Stimulated activated CD4-positive, alpha-beta T cell treated with anti-CD3 and anti-CD28 coated beads, Interleukin-4, amount 100 ng/mL, for 48 hours (primary cell): ENCODE results near the gene GALNS.
"Not testable (repeated sequence)": the region's sequence is repeated elsewhere in the genome, so short reads cannot be mapped to it uniquely, and the experiment has no call there.

Source experiments
- DNase-seq, 2 donors: peaks; one replicate each; pipeline ENCODE4 v3.0.0-alpha.2; 2020; ENCODE audit warnings: low read depth in 2 of 2

GALNS gene

DNA sequence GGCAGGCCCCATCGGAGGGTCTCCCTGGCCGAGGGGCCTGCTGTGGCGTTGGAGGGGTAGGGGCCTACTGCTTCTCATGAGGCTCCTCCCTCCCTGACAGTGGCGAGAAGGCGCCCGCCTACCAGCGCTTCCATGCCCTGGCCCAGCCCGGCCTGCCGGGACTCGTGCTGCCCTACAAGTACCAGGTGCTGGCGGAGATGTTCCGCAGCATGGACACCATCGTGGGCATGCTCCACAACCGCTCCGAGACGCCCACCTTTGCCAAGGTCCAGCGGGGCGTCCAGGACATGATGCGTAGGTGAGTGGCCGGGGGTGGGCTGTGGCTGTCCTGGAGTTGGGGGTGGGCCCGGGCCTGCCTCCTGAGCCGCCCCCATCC, 51.4 kb downstream of the GALNS start:
- no peak for DNase-seq

DNA sequence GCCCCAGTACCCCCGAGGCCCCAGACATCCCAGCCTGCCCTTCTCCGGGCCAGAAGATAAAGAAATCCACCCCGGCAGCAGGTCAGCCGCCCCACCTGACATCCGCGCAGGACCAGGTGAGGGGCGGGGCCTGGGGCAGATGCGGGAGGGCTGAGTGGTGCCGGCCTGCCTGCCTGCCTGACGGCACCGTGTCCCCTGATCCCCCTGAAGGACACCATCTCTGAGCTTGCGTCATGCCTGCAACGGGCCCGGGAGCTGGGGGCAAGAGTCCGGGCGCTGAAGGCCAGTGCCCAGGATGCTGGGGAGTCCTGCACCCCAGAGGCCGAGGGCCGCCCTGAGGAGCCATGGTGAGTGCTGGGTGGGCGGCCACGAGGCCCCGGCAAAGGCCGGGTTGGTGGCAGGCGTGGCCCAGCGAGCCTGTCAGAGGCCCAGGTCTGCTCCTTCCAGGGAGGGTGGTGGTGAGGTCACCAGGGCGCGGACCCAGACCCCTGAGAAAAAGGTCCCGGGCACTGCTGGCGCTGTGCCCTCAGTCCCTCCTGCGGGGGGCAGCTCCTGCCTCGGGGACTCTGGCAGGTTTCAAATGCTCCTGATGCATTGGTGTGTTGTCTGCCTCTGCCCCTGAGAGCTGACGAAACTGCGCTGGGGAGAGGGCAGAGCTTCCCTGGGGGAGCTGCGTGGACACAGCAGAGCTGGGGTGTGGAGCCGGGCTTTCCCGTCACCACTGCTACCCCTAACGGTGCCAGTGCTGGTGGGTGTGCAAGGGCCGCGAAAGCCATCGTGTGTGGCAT, 52.0 kb downstream of the GALNS start:
- no peak for DNase-seq

DNA sequence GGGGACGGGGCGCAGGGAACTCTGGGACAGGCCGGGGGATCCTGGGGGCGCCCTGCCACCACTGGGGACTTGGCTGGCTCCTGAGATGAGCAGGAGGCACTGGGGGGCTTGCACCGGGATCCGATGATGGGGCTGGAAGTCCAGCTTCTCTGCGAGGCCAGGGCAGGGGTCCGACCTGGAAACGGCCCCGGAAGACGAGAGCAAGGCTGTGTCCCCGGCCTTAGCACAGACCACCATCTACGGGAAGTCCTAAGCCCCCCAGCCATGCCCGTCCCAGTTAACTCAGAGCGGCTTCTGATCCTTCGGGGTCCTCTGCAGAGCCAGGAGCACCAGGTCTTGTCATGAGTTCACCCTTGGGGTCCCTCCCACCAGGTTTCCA, 52.6 kb downstream of the GALNS start:
- no peak for DNase-seq

DNA sequence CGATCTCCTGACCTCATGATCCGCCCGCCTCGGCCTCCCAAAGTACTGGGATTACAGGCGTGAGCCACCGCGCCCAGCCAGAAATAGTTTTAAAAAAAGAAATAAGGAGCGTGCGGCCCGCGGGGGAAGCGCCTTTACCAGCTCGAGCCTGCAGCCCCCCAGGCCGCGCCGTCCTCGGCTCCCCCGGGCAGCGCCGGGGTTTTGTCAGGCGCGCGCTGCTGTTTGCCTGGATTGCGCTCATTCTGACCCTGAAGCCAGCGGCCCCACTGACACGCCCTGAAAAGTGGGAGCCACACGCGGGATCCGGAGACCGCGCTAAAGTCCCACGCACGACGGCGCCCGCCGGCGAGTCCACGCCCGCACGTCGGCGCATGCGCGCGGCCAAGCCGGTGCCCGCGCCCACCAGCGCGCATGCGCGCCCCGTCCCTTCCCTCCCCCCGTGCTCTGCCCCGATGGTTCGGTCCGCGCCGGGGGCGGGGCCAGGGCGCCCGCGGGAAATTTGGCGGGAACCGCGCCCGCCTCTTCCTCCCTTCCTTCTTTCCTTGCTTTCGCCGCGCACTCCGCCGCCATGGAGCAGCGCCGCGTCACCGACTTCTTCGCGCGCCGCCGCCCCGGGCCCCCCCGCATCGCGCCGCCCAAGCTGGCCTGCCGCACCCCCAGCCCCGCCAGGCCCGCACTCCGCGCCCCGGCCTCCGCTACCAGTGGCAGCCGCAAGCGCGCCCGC, 53.3 kb downstream of the GALNS start, which contains the start of gene CDT1:
CDT1 (plus strand) TSS at position 526 of the 724 bp plus-strand sequence; CDS start at position 569, 43 bp downstream.
- peak; percentile 79 for DNase-seq

DNA sequence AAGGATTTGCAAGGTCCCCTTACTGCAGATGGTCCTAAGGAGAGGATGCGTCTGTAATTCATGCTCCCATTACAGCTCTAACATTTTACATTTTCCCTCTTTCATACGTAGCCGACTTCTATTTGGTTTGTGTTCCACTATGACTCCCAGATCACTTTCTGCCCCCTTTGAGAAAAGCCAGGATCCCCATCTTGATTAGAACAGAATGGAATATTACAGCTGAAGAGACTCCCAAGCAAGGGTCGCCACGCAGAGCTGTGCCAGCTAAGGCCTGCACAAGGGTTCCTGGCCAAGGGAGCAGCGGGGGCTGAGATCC, 56.5 kb downstream of the GALNS start:
- DNase-seq: no peak

DNA sequence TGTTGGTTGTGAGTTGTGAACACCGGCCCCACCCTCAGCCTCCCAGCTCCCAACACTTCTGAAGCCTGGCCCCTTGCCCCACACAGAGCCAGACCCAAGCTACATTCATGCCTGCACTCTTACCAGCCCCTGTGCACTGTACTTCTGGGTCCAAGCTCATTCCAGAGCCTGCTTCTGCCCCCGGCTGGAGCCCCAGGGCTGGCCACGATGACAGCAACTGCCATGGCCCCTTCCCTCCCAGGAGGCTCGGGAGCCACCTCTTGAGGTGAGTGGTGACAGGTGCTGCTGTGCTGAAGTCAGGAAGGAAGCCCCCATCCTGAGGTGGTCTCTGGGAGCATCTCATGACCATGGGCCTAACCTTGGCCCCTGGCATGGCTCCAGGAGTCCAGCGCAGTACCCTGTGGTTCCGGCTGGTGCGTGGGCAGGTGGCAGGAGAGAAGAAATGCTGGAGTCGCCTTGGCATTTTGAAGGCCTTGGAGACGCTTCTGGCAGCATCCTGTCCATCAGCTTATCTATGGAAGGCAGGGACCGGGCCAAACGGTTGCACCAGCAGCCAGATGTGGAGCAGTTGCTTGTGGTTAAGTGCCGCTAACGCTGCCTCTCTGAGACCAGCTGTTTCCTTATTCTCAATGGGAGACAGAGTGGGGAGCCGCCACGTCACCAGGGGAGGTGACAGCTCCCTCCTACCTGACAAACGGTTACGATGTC, 57.0 kb downstream of the GALNS start:
- no peak for DNase-seq

DNA sequence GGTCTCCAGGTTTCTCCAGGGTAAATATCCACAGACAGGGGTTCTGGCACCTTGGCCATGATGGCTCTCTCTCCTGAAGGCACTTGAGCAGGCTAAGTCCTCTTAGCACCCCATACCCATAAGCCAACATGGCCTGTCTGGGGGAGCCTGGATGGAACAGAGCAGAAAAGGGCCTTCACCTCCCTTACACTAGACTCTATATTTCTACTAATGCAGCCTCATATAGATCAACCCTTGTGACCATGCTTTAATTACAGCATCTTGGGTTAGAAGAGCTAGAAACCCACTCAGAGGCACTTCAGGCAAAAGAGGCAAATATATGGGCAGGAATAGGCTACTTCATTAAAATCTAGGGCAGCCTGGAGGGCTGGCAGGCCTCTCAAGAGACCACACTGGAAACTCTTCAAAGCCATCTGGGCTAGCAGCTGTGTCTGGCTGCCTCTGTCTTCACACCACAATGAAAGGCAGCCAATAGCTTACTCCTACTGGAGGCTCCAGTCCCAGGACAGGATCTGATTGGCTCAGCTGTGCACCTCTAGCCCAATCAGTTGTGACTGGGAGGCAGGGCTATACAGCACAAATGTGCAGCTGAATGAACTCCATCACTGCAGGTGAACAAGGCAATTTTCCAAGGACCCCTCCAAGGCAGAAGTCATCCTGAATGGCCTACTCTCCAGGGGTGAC, 57.8 kb downstream of the GALNS start:
- no peak for DNase-seq

DNA sequence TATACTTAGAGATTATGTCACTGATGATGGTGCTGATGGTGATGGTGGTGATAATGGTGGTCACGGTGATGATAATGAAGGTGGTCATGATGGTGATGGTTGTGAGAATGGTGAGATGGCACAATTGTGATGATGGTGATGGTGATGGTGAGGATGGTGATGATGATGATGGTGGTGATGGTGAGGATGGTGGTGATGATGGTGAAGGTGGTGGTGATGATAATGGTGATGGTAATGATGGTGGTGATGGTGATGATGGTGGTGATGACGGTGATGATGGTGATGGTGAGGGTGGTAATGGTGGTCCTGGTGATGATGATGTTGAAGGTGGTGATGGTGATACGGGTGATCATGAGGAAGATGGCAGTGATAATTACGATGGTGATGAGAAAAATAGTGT, 58.7 kb downstream of the GALNS start:
- no peak for DNase-seq

DNA sequence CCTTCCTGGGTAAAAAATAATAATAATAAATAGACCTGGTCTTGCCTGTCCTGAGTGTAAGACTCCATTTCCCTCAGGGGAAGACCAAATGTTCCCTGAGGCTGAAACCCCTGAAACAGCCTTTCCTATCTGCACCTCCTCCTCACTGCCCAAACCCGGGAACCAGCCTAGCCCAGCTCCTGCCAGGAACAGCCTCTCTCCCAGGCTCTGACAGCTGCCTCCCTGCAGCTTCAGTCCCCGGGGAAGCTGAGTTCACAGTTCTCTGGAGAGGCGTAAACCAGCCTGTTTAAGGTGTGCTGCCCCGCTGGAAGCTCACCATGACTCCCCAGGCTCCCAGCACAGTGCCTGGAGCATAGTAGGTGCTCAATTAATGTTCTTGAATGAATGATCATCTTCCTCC, 60.5 kb downstream of the GALNS start:
- no peak for DNase-seq

DNA sequence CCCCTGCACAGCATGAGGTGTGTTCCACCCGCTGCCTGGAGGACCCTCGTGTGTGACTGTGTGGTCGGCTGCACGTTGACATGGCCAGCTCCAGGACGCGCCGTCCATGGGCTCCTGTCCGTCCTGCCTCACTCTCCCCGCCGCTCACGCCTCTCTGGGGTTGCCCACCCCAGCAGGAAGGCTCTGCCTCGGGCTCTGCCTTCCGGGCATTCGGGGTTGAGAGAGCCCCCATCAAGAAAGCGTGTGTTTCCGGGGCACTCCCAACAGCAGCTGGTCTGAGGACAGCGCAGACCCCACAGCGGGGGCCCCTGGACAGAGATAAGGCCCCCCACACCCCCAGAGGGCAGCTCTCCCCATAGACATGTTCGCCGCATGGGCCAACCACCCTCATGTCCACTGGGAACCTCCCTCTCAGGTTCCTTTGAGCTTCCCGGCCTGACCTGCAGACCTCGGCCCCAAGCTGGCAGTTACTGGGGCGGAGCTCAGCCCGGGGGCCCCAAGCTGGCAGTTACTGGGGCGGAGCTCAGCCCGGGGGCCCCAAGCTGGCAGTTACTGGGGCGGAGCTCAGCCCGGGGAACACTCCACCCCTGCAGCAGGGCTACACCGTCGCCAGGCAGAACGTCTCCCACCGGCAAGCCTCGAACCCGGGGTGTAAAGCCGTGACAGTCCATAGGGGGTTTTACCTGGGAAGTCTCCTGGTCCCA, 63.3 kb downstream of the GALNS start:
- DNase-seq: no peak

DNA sequence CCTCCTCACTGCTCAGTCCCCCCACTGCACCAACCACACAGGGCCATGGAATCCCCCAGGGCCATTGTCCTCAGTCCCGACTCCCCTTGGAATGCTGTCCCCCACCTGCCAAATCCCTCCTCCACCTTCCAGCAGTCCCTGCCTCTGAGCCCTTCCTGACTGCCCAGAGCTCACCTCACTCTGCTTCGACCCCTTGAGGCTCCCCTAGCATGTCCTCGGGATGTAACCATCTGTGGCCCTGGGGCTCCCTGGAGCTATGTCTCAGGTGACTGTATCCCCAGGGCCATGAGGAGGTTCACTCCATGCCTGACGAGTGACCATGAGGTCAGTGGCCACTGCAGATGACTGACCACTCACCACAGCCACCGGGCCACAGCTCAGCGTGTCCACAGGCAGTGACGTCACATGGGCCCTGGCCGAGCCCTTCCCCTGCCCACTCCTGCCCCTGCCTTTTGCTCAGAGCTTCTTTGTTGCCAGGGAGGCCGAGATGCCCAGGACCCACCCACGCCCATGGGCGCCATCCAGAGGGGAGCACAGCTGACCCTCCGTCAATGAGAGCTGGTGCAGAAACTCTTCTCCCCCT, 64.0 kb downstream of the GALNS start:
- no peak for DNase-seq

DNA sequence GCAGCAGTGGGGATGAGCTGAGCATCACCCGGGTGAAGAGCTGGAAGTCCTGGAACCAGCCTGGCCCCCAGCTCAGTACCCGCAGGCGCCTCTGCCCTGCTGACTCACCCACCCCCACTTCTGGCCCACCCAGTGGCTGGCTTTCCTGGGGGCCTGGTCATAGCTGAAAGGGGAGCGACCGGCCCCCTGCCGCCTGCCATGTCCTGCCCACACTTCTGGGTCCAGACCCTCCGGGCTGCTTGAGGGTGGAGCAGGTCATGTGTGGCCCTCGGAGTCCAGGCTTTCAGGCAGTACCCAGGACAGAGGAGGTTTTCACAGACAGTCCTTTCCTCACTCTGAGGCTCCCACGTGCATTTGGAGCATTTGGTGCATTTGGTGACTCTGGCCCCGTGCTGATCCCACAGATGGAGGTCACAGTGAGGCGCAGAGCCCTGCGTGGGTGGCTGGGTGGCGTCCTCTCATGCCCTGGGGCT, 64.6 kb downstream of the GALNS start:
- DNase-seq: no peak

DNA sequence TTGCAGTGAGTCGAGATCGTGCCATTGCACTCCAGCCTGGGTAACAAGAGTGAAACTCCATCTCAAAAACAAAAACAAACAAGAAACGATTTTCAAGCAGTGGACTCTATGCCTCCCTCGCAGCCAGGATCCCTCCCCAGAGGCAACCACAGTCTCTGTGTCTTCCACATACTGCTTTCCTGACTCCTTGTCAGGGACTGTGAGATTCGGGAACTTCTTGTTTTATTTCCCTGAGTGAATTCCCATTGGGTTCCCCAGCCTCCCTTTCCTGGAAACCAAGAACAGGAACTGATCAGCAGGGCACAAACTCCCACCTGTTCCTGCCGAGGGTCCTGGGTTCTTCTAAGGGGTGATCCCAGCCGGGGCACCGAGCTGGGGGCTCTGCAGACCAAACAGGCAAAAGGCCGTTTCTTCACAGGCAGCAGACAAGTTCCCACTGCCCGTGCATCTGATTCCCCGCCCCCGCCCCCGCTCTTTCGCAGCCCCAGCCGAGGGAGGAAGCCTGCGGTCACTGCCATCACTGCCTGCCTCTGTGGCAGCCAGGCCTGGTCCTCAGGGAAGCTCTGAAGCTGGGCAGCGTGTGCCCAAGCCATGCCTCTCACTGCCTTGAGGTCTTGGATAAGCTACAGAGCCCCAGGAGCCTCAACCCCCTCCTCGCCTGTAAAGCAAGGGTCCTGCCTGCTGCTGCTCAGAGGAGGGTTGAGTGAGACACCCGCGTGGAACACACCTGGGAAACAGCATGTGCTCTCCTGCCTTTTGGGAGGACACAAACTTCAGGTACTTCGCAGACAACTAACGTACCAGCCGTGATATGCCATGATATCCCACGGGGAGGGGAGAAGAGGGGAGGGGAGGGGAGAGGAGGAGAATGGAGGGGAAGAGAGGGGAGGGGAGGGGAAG, 66.2 kb downstream of the GALNS start:
- no peak for DNase-seq

DNA sequence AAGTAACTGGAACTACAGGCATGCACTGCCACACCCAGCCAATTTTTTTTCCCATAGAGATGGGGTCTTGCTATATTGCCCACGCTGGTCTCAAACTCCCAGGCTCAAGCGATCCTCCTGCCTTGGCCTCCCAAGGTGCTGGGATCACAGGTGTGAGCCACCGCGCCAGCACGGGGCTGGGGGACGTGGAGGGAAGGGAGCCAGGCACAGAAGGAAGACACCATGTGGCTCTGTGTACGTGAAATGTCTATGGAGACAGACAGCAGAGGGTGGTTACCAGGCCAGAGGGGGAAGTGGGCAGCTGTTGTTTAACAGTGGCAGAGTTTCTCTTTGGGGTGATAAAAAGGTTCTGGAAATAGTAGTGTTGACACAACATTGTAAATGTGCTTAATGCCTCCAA, 67.2 kb downstream of the GALNS start:
- DNase-seq: no peak

DNA sequence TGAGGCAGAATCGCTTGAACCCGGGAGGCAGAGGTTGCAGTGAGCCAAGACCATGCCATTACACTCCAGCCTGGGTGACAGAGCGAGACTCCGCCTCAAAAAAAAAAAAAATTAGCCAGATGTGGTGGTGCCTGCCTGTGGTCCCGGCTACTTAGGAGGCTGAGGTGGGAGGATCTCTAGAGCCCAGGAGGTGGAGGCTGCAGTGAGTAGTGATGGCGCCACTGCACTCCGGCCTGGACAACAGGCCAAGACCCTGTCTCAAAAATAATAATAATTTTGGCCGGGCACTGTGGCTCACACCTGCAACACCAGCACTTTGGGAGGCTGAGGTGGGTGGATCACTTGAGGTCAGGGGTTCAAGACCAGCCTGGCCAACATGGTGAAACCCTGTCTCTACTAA, 68.0 kb downstream of the GALNS start:
- not testable (repeated sequence) for DNase-seq

DNA sequence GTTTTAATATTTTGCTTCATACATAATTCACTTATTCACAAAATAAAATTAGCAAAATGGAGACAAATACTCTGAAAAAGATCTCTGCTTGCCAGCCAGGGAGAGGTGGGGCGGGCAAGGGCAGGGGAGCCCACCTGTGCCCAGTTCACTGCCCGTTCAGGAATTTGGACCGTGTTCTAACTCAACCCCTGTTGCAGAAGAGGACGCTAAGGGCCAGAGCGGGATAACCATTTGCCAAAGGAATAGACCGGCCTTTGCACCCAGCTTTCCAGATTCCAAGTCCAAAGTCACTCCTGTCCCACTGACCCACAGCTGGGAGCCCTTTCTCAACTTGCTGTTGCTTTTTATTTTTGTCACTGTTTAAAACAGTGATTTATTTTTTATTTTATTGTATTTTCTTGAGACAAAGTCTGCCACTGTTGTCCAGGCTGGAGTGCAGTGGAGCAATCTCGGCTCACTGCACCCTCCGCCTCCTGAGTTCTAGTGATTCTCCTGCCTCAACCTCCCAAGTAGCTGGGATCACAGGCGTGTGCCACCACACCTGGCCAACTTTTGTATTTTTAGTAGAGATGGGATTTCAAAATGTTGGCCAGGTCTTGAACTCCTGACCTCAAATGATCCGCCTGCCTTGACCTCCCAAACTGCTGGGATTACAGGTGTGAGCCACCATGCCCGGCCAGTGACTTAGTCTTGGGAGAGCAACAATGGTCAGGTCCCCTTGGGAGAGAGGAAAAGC, 69.0 kb downstream of the GALNS start:
- DNase-seq: no peak

DNA sequence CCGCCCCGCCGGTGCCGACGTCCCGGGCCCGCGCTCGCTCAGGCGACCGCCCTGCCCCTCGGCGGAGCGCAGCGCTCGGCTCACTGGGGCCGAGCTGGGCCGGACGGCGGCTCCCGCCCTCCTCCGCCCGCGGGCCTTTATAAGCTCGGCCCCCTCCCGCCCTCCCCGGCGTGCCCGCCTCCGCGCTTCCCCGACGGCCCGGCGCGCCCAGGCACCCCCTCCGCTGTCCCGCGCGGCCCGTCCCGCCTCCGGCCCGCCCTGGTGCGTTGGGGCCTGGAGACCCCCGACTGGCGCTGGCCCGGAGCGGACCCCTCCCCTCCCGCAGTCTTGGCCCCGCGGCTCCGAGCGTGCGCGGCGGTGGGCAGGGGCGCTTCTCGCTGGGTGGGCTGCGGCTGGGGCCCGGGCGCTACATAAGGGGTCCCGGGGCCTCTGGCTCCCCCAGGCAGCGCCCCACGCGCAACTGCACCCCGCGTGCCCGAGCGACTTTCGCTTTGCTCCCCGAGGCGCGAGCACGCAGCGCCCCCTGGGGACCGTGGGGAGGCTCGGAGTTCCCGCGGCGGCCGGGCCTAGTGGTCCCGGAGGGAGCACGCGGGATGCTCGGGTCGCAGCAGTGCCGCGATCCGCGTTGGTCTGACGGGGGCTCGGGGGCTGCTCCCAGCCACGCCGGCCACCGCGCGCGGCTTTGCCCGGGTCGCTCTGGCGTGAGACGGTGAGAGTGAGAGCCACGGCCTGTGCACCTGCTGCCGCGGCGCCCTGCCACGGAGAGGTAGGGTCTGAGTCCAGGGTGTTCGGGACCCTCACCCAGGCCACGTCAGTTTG, 71.4 kb downstream of the GALNS start, which contains the start of gene PIEZO1:
PIEZO1 (minus strand) TSS at position 115 of the 819 bp plus-strand sequence. CDS start 256 bp downstream, outside the sequence.
- peak; percentile 68 to 73 for DNase-seq

DNA sequence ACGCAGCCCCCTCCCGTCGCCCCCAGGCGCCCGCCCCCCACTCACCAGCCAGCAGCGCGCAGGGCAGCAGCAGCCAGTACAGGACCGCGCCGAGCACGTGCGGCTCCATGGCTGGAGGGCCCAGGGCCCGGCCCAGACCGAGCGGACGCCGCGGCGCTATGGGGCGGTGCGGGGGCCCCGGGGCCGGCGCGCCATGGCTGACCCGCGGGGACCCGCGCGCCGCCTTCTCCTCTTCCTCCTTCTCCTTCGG, 72.0 kb downstream of the GALNS start:
- no peak for DNase-seq
